Stimulated activated CD4-positive, alpha-beta T cell treated with anti-CD3 and anti-CD28 coated beads, TNF-alpha, amount 100 ng/mL, for 1 hour (primary cell): ENCODE data around the gene SYT11.
"Not testable (repeated sequence)": the region's sequence is repeated elsewhere in the genome, so short reads cannot be mapped to it uniquely, and the experiment has no call there.

Experiments used
- DNase-seq, 3 donors: peaks; one replicate each; pipeline ENCODE4 v3.0.0-alpha.2; 2020; ENCODE audit warnings: low read depth in 3 of 3, low spot score in 1 of 3

Gene SYT11

DNA sequence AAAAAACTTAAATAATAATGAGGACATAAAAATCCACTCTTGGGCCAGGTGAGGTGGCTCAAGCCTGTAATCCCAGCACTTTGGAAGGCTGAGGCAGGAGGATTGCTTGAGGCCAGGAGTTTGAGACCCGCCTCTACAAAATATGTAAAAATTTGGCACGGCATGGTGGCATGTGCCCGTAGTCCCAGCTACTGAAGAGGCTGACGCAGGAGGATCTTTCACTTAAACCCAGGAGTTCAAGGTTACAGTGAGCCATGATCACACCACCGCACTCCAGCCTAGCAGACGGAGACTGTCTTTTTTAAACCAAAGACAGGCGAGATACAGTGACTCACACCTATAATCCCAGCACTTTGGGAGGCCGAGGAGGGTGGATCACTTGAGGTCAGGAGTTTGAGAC is 37.1 kb downstream of the SYT11 start:
- DNase-seq, result not testable (repeated sequence)

DNA sequence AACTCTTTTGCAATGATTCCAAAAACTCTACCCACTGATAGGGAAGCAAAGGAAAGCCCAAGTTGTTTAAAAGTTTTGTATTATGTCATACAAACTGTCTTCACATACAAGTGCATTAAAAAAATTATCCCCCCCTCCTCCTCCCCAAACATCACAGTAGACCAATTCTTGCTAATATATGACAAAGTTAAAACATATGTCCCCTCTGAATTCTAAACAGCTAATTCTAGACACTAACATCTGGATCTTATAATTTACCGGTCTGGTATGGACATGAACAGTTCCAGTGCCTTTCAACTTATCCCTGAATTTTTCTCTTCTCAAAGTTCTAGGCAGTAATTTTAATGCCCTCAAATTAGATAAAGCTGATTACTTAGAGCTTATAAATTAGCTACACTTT is 38.4 kb downstream of the SYT11 start:
- no peak for DNase-seq

- DNase-seq, result no peak
These were observed 39.5 kb downstream of the SYT11 start for GRCh38 chr1:155898888-155899287.

DNA sequence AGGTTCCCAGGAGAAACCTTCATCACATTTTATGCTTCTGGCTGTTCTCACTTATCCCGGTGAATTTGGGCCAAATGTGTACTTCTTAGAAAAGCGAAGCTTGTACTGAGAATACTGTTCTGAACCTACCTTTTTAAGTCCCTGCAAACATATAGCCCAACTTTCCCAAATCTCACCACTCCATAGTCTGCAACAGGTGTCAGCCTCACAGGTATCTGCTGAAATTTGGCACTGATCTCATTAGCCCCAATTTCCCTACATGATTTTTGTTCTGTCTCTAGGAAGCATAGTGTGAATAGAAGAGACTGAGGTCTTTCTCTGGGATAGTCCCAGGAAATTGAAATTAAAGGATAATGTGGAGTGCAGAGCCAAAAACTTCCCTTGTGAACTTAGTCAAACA is 40.3 kb downstream of the SYT11 start:
- DNase-seq, result no peak

GRCh38 chr1:155900161-155900560 is 40.8 kb downstream of the SYT11 start:
- no peak for DNase-seq

- no peak for DNase-seq
These were observed 44.9 kb downstream of the SYT11 start for GRCh38 chr1:155904261-155904660.

GRCh38 chr1:155909894-155910293 is 50.5 kb downstream of the SYT11 start:
- no peak for DNase-seq

GRCh38 chr1:155910621-155911121 is 51.3 kb downstream of the SYT11 start:
- no peak for DNase-seq

DNA sequence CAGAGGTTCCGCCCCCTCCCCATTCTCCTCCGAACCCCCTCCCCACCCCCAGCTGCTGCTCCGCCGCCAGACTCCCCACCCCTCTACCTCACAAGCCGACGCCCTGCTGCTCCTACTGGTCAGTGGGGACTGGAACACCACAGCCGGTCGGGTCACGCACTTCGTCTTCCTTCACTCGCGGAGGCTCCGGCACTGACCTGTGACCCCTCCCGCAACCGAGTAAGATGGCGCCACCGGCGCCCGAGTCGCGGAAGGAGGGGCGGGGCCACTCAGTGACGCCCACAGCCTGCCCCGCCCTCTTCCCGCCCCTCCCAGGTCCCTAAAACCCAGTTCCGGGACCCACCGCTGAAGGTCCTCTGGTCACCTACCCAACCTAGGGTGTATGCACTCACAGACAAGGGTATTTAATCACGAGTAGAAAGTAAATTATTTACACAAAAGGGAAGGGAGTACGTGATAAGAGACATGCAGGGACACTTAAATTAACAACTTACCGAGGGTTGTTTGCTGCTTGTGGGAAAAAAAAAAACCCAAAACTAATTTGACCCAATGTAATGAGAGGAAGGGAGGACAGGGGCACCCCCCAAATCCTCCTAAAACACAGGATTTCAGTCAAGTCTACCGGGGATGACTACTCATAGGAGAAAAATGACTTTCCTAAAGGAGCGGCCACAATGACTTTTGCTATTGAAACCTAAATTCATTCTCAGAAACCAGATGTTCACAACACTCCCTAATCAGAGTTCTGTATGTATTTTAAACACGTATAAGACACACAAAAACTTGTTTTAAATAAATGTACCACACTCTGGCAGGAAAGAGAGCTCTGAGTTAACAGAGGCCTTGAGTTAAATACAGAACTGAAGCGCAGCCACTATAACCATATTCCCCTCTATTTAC is 52.0 kb downstream of the SYT11 start, which contains the start of gene RIT1:
TSS of gene RIT1 (minus strand) at position 194 of the 900 bp plus-strand sequence. CDS start 588 bp downstream, outside the sequence.
- peak; percentile 63 to 77 (median 63) for DNase-seq

DNA sequence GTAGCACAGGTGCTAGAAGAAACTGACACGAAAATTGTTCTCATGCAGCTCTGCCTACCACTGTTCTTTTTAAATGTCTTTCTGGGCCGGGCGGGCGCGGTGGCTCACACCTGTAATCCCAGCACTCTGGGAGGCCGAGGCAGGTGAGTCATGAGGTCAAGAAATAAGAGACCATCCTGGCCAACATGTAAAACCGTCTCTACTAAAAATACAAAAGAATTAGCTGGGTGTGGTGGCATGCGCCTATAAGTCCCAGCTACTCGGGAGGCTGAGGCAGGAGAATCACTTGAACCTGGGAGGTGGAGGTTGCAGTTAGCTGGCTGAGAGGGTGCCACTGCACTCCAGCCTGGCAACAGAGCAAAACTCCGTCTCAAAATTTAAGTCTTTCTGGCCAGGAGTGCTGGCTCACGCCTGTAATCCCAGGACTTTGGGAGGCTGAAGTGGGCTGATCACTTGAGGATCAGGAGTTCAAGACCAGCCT is 52.7 kb downstream of the SYT11 start:
- no peak for DNase-seq

DNA sequence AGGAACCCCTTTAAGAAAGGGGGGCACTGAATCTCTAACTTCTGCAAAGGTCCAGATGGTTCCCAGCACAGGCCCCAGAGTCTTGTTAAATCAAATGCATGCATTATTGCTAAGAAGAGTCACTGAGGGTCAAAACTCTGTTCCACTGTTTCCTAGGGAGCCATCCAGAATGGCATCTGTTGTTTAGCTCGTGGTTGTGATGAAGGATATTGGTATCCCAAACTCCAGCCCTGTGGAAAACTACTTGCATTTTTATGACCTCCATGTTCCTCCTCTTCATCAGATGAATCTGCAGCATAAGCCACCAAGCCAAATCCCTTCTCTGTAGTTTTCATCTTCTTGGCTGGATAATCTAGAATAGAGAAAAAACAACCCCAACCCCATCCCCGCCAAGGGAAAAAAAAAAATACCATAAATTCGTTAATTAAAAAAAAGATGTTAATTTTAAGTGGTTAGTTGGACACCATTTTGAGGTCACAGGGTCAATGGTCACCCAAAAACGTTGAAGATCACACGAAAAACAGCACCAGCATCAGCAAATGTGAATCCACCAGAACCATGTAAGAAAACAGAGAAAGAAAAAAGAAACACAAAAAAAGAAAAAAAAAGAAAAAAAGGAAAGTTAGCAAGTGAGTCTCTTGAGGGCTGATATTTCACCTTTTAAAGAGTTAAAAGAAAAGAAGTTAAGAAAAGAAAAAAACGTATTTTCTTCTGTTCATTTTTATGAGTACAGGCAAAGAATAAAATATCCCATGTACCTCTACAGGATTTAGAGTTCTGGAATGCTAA is 54.8 kb downstream of the SYT11 start:
- no peak for DNase-seq

- DNase-seq, result no peak
These were observed 59.3 kb downstream of the SYT11 start for GRCh38 chr1:155918660-155919059.

GRCh38 chr1:155919801-155920200 is 60.4 kb downstream of the SYT11 start:
- no peak for DNase-seq

- DNase-seq, result no peak
These were observed 61.4 kb downstream of the SYT11 start for GRCh38 chr1:155920717-155921116.

DNA sequence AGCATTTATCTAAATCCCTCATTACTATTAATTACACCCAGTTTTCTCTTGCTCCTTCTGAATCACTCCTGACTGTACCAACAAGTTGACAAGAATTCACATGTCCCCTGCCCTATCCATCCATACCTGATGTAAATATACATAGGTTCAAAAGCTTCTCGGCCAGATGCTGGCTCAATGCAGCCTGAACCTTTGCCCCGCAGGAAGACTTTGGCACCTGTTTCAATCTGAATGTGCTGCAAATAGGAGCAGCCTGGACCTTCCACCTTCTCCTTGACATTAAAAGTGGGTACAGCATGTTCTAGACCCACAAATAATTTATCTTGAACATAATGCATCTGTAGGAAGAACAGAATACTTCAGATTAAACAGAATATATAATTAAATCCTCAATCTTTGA is 66.1 kb downstream of the SYT11 start:
- DNase-seq, result no peak

- DNase-seq, result no peak
These were observed 69.7 kb downstream of the SYT11 start for GRCh38 chr1:155929057-155929456.

DNA sequence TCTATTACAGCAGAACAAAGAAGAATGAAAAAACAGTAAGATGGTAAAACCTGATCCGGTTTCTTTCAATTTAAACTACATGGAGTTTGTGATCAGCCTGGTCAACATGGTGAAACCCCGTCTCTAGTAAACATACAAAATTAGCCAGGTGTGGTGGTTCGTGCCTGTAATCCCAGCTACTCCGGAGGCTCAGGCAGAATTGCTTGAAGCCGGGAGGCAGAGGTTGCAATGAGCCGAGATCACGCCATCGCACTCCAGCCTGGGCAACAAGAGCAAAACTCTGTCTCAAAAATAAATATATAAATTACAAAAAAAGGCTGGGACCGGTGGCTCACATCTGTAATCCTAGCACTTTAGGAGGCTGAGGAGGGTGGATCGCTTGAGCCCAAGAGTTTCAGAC is 71.4 kb downstream of the SYT11 start:
- not testable (repeated sequence) for DNase-seq

DNA sequence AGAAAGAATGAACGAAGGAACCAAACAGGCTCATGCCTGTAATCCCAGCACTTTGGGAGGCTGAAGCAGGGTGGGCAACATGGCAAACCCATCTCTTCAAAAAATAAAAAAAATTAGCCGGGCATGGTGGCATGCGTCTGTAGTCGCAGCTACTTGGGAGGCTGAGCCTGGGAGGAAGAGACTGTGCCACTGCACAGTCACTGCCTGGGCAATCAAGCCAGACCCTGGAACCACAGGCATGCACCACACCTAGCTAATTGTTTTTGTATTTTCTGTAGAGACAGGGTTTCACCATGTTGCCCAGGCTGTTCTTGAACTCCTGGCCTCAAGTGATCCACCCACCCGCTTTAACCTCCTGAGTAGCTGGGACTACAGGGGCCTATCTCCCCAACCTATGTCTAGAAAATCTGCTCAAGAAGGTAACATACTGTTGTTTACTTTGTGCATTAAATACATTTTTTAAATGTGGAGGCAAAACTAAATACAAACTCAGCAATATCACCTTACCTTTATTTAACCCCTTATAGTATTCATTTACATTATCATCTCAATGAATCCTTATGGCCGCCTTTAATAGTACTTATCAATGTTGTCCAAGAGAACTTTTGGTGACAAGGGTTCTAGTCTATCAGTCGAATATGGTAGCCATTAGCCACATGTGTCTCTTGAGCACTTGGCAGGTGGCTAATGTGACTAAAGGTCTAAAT is 72.1 kb downstream of the SYT11 start:
- no peak for DNase-seq

GRCh38 chr1:155932081-155932480 is 72.7 kb downstream of the SYT11 start:
- no peak for DNase-seq

- DNase-seq, result no peak
These were observed 73.1 kb downstream of the SYT11 start for GRCh38 chr1:155932487-155932886.

DNA sequence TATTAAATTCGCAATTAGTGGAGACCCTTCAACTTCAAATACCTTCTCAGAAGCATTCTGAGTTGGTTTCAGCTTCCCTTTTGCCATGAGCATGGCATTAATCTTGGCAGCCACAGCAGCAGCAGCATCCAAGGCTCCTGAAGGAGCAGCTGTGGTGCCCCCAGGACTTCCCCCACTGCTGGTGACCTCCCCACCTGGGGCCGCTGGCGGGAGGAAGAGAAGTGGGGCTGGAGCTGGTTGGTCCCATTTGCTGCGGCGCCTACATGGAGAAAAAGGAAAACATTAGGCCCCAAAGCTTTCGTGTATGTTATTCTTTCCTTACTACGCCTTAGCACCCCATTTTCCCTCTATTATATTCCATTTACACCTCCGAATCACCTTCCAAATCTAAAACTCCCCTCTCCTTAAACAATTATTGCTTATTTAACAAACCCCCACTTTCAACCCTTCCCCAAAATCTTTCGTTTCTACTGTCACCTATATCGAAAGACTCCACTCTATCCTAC is 74.3 kb downstream of the SYT11 start:
- no peak for DNase-seq
